Glutamatergic neuron (in vitro differentiated cells): ENCODE data around the gene PCDHA2. TPM values are rescaled to one million over a fixed set of nuclear protein-coding genes. Genes with fewer than 3 reads are reported as not detected.

Experiments
- DNase-seq: peaks from one replicate; pipeline ENCODE4 v3.0.0; 2022
- H3K27ac Mint-ChIP-seq: one replicate; pipeline ENCODE4 v1.8.0; 2020; ENCODE audit warnings: mild to moderate bottlenecking, mixed read lengths, inconsistent platforms; ENCODE audit not compliant: unreplicated experiment
- H3K27me3 Mint-ChIP-seq: one replicate; pipeline ENCODE4 v1.8.0; 2020; ENCODE audit warnings: mild to moderate bottlenecking, moderate library complexity, mixed read lengths, inconsistent platforms; ENCODE audit not compliant: unreplicated experiment
- H3K36me3 Mint-ChIP-seq: one replicate; pipeline ENCODE4 v1.8.0; 2020; ENCODE audit warnings: mild to moderate bottlenecking, mixed read lengths, inconsistent platforms; ENCODE audit not compliant: unreplicated experiment
- H3K4me1 Mint-ChIP-seq: one replicate; pipeline ENCODE4 v1.8.0; 2020; ENCODE audit warnings: mild to moderate bottlenecking, low read depth, mixed read lengths, inconsistent platforms; ENCODE audit not compliant: unreplicated experiment
- H3K4me3 Mint-ChIP-seq: one replicate; pipeline ENCODE4 v1.8.0; 2020; ENCODE audit warnings: mild to moderate bottlenecking, mixed read lengths, inconsistent platforms; ENCODE audit not compliant: unreplicated experiment
- H3K9me3 Mint-ChIP-seq: one replicate; pipeline ENCODE4 v1.8.0; 2020; ENCODE audit warnings: mild to moderate bottlenecking, moderate library complexity, mixed read lengths, inconsistent platforms; ENCODE audit not compliant: unreplicated experiment
- CTCF ChIP-seq: fragments of 200-600 bp; sonication (generic); IDR thresholded peaks from one replicate; pipeline ENCODE4 v1.5.0; 2021; ENCODE audit not compliant: partially characterized antibody, unreplicated experiment
- total RNA-seq: library from RNA; stranded (reverse); fragmentation: NEBNext Ultra II Directional; extraction: Animal tissue kit (Norgen Biotek cat#: 25700); gene quantifications from one replicate; pipeline ENCODE4 v1.2.1, GENCODE V29; 2021; ENCODE audit not compliant: unreplicated experiment

Gene PCDHA2
- total RNA-seq, 1 donor from 2014 or later = 20.9 TPM

GRCh38 chr5:140835622-140836510 lies 41.2 kb downstream of the PCDHA2 start:
- H3K9me3 Mint-ChIP-seq = peaks cover 18% of the 10 kb centered on the region
- peaks cover 59% of the 10 kb centered on the region for H3K36me3 Mint-ChIP-seq
- H3K27me3 Mint-ChIP-seq = peaks cover 5% of the 10 kb centered on the region
- no peaks in the 10 kb centered on the region for H3K4me1 Mint-ChIP-seq
- H3K4me3 Mint-ChIP-seq = no peak overlapping the region
- no peak overlapping the region for H3K27ac Mint-ChIP-seq
- TF ChIP-seq CTCF = no peak
- no peak for DNase-seq

DNA sequence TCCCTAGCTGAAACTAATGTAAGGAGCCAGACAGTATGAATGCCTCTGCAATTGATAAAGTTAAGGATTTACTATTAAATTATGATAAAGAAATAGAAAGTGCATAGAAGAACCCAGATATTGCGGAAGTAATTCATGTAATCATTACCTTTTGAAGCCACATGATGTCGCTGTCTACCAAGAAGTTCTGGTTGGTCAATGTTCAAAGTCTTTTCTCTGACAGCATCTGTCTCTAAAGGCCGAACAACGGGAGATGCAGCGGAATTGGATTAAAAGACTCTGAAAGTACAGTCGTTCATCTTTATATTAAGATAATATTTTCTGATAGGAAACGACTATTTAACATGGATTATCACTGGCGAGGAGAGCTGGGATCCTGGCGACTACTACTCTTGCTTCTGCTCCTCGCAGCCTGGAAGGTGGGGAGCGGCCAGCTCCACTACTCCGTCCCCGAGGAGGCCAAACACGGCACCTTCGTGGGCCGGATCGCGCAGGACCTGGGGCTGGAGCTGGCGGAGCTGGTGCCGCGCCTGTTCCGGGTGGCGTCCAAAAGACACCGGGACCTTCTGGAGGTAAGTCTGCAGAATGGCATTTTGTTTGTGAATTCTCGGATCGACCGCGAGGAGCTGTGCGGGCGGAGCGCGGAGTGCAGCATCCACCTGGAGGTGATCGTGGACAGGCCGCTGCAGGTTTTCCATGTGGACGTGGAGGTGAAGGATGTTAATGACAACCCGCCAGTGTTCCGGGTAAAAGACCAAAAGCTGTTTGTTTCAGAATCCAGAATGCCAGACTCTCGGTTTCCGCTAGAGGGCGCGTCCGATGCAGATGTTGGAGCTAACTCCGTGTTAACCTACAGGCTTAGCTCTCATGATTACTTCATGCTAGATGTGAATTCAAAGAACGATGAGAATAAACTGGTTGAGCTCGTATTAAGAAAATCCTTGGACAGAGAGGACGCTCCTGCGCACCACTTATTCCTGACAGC lies 46.6 kb downstream of the PCDHA2 start, which contains the start of gene PCDHA8:
PCDHA8 (plus strand) TSS at position 210 of the 985 bp plus-strand sequence; CDS start at position 345, 135 bp downstream.
- Mint-ChIP-seq H3K27me3 (peaks cover 3% of the 10 kb centered on the region), H3K36me3 (peaks cover 42% of the 10 kb centered on the region), H3K4me3 (no peak within 1 kb of the TSS), H3K27ac (no peak within 1 kb of the TSS), H3K9me3 (peaks cover 8% of the 10 kb centered on the region), H3K4me1 (no peaks in the 10 kb centered on the region)
- no peak for DNase-seq
- no peak for TF ChIP-seq CTCF

- DNase-seq = no peak
- Mint-ChIP-seq H3K4me1 (peaks cover 5% of the 10 kb centered on the region), H3K27ac (no peak overlapping the region), H3K36me3 (peaks cover 49% of the 10 kb centered on the region), H3K9me3 (peaks cover 9% of the 10 kb centered on the region), H3K27me3 (peaks cover 4% of the 10 kb centered on the region), H3K4me3 (no peak overlapping the region)
- no peak for TF ChIP-seq CTCF
These were observed 48.4 kb downstream of the PCDHA2 start for GRCh38 chr5:140842798-140843733.

Other genes starting within 250 kb of the PCDHA2 start
- 7.0 TPM for gene EIF4EBP3, start 247.2 kb upstream of the PCDHA2 start, total RNA-seq
- gene SRA1, start 237.4 kb upstream of the PCDHA2 start, total RNA-seq = 45.0 TPM
- 103 TPM for gene APBB3, start 230.3 kb upstream of the PCDHA2 start, total RNA-seq
- gene SLC35A4, start 230.0 kb upstream of the PCDHA2 start, total RNA-seq = 50.7 TPM
- 0.64 TPM for gene CD14, start 161.7 kb upstream of the PCDHA2 start, total RNA-seq
- 12.5 TPM for gene TMCO6, start 155.4 kb upstream of the PCDHA2 start, total RNA-seq
- gene NDUFA2, start 147.2 kb upstream of the PCDHA2 start, total RNA-seq = 59.6 TPM
- gene IK, start 147.0 kb upstream of the PCDHA2 start, total RNA-seq = 87.9 TPM
- gene WDR55, start 129.9 kb upstream of the PCDHA2 start, total RNA-seq = 31.5 TPM
- 5.4 TPM for gene DND1, start 121.3 kb upstream of the PCDHA2 start, total RNA-seq
- 162 TPM for gene HARS1, start 103.5 kb upstream of the PCDHA2 start, total RNA-seq
- 56.7 TPM for gene HARS2, start 103.4 kb upstream of the PCDHA2 start, total RNA-seq
- 71.3 TPM for gene ZMAT2, start 94.4 kb upstream of the PCDHA2 start, total RNA-seq
- gene PCDHA1, start 8.7 kb upstream of the PCDHA2 start, total RNA-seq = 0.69 TPM
- 17.9 TPM for gene PCDHA3, start 6.2 kb downstream of the PCDHA2 start, total RNA-seq
- 29.7 TPM for gene PCDHA4, start 12.2 kb downstream of the PCDHA2 start, total RNA-seq
- gene PCDHA5, start 26.8 kb downstream of the PCDHA2 start, total RNA-seq = 11.8 TPM
- 29.8 TPM for gene PCDHA6, start 33.1 kb downstream of the PCDHA2 start, total RNA-seq
- gene PCDHA7, start 39.4 kb downstream of the PCDHA2 start, total RNA-seq = 22.9 TPM
- 14.6 TPM for gene PCDHA8, start 46.3 kb downstream of the PCDHA2 start, total RNA-seq
- gene PCDHA9, start 53.5 kb downstream of the PCDHA2 start, total RNA-seq = 18.9 TPM
- gene PCDHA10, start 61.0 kb downstream of the PCDHA2 start, total RNA-seq = 47.7 TPM
- 23.2 TPM for gene PCDHA11, start 74.1 kb downstream of the PCDHA2 start, total RNA-seq
- gene PCDHA12, start 80.5 kb downstream of the PCDHA2 start, total RNA-seq = 32.4 TPM
- gene PCDHA13, start 87.3 kb downstream of the PCDHA2 start, total RNA-seq = 10.2 TPM
- gene PCDHAC1, start 131.4 kb downstream of the PCDHA2 start, total RNA-seq = 25.2 TPM
- gene PCDHAC2, start 171.6 kb downstream of the PCDHA2 start, total RNA-seq = 6.0 TPM